Fibroblast of lung (primary cell): ENCODE measurements around the gene EGR4.

Experiments used
- EZH2 ChIP-seq: IDR thresholded peaks from 2 replicates; pipeline ENCODE4 v1.5.1; 2012; ENCODE audit warnings: low read length, control low read depth, mild to moderate bottlenecking; ENCODE audit errors: missing control alignments
- TF ChIP-seq, protein P1 (sequence below), 2 donors: IDR thresholded peaks in 1 of 2; conservative IDR thresholded peaks in 1 of 2; 1 replicate in 1 of 2; 2 replicates in 1 of 2; pipeline ENCODE4 v1.5.1; 2011 to 2012; ENCODE audit warnings: low read length in 2 of 2, control low read depth in 1 of 2, inconsistent platforms in 1 of 2, low read depth in 1 of 2, mild to moderate bottlenecking in 1 of 2

DNA sequence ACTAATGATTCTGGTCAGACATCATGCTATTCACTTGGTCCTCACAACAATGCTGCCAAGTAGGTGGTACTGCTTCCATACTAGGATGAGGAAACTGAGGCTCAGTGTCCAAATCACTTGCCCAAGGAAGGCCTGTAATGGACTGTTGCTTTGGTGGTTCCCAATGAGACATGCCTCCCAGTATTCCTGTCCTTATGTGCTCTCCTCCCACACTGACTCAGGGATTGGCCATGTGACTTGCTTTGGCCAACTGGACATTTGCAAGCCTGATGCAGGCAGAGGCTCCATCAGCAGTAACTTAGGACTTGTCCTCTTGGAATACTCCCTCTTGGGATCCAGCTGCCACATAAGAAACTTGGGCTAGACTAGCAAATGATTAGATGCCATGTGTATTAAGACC, 12.1 kb downstream of the EGR4 start:
- TF ChIP-seq, protein P1, sequence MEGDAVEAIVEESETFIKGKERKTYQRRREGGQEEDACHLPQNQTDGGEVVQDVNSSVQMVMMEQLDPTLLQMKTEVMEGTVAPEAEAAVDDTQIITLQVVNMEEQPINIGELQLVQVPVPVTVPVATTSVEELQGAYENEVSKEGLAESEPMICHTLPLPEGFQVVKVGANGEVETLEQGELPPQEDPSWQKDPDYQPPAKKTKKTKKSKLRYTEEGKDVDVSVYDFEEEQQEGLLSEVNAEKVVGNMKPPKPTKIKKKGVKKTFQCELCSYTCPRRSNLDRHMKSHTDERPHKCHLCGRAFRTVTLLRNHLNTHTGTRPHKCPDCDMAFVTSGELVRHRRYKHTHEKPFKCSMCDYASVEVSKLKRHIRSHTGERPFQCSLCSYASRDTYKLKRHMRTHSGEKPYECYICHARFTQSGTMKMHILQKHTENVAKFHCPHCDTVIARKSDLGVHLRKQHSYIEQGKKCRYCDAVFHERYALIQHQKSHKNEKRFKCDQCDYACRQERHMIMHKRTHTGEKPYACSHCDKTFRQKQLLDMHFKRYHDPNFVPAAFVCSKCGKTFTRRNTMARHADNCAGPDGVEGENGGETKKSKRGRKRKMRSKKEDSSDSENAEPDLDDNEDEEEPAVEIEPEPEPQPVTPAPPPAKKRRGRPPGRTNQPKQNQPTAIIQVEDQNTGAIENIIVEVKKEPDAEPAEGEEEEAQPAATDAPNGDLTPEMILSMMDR (conservative IDR thresholded peaks at IDR 0.05 in 1 of 2, IDR thresholded peaks at IDR 0.05 in 1 of 2; ENCODE audit: low read depth in 1 of 2, low read length in 2 of 2) = no peak
- TF ChIP-seq EZH2 = no peak
